Stomach (tissue), 4 donors: ENCODE results near the gene SMAD3.

Experiments used
- CTCF ChIP-seq, 7 experiments: fragments of 450-650 bp in 4 of 7; fragments of 200-600 bp in 3 of 7; sonication (generic) in 3 of 7; IDR thresholded peaks; one replicate each; pipeline ENCODE4 v1.5.1; 2016 to 2019; ENCODE audit warnings: antibody characterized with exemption in 7 of 7, control low read depth in 2 of 7, mild to moderate bottlenecking in 1 of 7
- EP300 ChIP-seq: sonication (generic); formaldehyde crosslinking; IDR thresholded peaks from one replicate; pipeline ENCODE4 v1.6.1; 2017; ENCODE audit warnings: antibody characterized with exemption
- POLR2A ChIP-seq, 4 donors: fragments of 450-650 bp; IDR thresholded peaks; one replicate each; pipeline ENCODE4 v1.6.1; 2016; ENCODE audit warnings: antibody characterized with exemption in 4 of 4, control low read depth in 2 of 4, mild to moderate bottlenecking in 1 of 4, moderate library complexity in 1 of 4

- TF ChIP-seq CTCF (IDR thresholded peaks at IDR 0.05): no peak
- TF ChIP-seq EP300: no peak
- no peak for TF ChIP-seq POLR2A (IDR thresholded peaks at IDR 0.05)
Measured at GRCh38 chr15:67106764-67107013, 41.3 kb downstream of the SMAD3 start.
